HG03103 (cell line): ENCODE measurements around the gene PRPF40B.
A peak's percentile ranks its signal among the peaks of the same experiment; 100 is the strongest.
"Not testable (repeated sequence)": the region's sequence is repeated elsewhere in the genome, so short reads cannot be mapped to it uniquely, and the experiment has no call there.

Experiments used
- ATAC-seq: cut with Tn5 transposase; IDR thresholded peaks from one replicate; pipeline ENCODE4 v1.9.1; 2021; ENCODE audit warnings: low read depth; ENCODE audit not compliant: unreplicated experiment

Gene PRPF40B

DNA sequence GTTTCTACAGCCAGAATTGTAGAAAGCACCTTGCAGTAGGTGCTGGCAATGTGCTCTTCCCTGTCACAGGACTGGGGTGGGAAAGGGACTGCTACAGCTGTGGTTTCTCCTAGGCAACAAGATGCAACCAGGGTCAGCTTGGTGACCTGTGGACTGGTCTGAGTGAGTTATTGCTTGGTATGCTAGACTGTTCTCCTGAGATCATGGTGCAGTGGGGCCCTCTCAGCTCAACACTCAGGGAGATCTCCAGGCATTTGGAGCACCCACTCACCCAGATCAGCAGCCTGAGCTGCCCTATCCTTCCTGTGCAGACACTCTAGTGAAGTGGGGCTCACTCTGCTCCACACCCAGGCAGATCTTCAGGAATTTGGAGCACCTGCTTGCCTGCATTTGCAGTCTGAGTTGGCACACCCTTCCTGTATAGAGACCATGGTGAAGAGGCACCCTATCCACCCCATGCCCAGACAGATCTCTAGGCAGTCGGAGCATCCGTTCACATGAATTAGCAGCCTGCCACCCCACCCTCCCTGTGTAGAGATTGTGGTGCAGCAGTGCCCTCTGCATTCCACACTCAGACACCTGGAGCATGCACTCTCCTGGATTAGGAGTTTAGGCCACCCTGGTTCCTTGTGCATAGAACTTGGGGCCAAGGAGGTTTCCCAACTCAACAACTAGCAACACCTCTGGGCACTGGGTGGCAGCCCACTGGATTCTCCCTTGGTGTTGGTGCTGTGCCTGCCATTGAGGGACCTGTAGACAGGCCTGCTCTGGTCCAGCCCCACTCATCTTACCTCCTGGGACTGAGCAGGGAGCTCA lies 14.1 kb upstream of the PRPF40B start:
- ATAC-seq, result no peak

DNA sequence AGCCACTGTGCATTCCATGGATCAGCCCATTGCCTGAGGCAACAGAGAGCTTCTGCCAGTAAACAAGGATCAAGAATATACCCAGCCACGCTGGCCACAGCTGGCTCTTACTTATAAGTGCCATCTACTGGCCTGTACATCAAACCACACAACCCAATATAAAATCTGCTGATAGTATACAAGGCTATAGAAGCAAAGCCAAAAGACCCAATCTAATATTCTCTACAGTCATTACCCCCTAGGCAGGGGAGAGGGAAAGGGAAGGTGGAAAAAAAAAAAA lies 13.5 kb upstream of the PRPF40B start:
- ATAC-seq, result no peak

DNA sequence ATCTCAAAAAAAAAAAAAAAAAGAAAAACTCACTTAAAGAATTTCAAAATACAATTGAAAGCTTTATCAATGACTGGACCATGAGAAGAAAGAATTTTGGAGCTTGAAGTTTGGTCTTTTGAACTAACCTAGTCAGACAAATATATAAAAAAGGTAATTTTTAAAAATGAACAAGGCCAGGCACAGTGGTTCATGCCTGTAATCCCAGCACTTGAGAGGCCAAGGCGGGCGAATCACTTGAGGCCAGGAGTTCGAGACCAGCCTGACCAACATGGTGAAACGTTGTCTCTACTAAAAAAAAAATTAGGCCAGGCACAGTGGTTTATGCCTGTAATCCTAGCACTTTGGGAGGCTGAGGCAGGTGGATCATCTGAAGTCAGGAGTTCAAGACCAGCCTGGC lies 12.6 kb upstream of the PRPF40B start:
- ATAC-seq, result not testable (repeated sequence)

DNA sequence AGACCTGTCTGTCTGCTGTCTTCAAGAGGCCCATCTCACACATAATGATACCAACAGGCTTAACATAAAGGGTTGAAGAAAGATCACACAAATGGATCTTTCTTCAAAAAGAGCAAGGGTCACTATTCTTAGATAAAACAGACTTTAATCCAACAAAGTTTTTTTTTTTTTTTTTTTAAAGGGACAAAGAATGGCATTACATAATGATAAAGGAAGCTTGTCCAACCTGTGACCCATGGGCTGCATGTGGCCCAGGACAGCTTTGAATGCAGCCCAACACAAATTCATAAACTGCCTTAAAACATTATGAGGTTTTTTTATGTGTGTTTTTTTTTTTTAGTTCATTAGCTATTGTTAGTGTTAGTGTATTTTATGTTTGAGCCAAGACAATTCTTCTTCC lies 11.2 kb upstream of the PRPF40B start:
- no peak for ATAC-seq

DNA sequence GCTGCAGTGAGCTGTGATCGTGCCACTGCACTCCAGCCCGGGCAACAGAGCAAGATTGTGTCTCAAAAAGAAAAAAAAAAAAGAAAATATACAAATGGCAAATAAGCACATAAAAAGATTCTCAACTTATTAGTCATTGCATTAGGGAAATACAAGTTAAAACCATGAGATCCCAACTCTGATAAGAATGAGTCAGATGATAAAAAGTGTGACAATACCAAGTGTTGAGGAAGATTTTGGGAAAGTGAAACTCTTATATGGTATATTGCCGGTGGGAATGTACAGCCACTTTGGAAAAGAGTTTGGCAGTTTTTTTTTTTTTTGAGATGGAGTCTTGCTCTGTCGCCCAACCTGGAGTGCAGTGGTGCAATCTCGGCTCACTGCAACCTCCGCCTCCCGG lies 7.6 kb upstream of the PRPF40B start:
- ATAC-seq, result no peak

DNA sequence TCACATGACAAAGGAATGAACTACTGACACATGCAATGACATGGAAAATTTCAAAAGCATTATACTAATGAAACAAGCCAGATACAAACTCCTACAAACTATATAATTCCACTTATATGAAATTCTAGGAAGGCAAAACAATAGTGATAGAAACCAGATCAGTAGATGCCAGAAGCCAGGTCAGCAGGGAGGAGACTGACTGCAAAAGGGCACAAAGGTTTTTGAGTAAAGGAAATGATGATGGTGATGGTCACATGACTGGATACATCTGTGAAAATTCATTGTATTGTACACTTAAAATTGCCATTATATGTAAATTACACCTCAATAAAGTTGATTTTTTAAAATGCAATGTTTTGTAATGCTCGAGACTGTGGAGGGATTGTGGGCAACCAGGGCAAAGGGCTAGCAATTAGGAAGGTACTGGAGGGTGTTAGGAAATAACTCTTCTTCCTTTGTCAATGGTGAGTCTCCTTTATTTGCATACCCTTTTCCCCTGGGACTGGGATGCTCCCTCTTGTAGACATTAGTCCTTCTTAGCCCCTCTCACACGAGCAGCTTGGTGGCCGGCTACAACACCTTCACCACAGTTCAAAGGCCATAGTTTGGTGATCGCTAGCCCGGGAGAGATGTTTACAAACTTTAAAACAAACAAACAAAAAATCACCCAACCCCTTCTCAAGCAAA lies 6.7 kb upstream of the PRPF40B start:
- no peak for ATAC-seq

DNA sequence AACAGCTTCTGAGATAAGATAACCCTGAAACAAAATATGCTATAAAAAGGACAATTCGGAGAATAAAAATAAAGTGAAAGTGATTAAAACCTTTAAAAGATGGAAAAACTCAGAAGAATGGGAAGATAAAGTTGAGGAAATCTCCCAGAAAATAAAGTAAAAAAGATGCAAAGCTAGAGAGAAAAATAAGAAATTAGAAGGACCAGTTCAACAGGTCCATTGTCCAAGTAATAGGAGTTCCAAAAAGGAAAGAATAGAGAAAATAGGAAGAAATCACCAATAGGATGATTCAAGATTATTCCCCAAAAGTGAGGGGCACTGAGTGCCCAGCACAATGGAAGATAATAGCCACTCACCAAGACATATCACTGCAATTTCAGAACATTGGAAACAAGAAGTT lies 4.8 kb upstream of the PRPF40B start:
- ATAC-seq, result no peak

DNA sequence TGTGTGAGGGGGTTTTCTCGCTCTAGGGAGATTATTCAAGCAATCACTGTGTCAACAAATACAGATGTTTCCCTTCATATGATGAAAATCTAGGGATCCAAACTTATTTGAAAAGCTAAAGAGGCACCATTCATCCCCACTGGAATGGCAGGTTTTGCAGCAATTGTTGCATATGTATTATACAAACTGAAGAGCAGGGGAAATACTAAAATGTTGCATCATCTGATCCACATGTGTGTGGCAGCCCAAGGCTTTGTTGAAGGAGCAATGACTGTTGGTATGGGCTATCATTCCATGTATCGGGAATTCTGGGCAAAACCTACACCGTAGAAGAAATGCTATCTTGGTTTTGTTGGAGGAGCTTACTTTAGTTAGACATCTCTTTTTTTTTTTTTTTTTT lies 4.1 kb upstream of the PRPF40B start:
- ATAC-seq, result no peak

DNA sequence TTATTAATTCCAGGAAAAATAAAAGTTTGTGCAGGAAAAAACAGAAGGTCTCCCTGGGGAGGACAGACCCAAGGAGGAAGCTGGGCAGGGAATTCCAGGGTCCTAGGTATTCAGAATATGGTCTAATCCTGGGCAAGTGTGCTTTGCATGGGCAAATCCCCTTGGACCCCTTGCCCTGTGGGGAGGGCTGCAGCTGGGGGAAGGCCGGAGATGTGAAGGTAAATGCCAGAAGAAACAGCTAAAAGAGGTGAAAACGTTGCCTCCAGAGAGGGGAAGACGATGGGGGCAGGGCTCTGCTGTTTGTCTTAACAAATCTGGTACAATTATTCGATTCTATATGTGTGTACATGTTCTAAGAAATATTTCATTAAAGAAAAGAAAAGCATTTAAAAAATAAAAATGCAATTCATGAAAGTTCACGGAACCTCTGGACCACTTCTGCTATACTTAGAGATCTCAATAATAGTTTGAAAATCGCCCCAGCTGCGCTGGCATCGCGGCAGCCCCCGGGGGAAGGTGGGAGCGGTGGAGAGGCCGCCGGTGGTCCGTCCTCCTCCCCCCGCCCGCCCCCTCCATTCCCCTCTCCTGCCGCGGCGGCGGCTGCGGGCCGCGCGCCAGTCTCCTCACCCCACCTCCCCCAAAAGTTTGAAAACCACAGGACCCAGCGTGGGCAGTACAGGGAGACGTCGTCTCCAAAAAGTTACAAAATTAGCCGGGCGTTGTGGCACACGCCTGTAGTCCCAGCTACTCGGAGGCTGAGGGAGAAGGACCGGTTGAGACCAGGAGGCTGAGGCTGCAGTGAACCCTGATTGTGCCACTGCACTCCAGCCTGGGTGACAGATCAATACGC lies 1.5 kb upstream of the PRPF40B start:
- no peak for ATAC-seq

DNA sequence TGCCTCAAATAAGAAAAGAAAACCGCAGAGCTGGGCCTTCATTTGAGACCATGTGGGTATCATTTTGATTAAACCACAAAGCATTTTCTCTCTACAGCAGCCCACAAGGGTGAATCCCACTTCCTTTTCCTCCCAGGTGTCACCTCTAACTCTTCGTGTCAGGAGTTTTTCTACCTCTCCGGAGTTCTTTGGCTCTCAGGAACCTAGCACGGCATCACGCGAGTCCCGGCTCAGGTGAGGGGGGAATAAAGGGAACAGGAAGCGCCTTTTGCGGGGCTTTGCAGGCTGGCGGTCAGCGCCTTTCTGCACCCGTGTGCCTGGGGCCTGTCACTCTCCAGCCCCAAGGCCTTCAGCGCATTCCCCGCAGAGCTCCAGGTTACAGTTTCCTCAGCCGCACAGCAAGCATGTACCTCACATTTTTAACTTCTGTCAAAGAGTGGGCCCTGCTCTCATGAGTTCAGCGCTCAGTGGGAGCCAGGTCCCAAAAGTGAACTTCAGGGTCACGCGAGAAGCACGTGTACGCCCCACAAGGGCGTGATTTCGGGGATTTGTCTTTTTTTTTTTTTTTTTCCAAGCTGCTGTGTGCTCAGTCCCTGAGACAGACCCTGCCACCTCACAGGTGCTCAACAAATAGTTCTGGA lies 740 bp upstream of the PRPF40B start:
- ATAC-seq, result peak; percentile 13

DNA sequence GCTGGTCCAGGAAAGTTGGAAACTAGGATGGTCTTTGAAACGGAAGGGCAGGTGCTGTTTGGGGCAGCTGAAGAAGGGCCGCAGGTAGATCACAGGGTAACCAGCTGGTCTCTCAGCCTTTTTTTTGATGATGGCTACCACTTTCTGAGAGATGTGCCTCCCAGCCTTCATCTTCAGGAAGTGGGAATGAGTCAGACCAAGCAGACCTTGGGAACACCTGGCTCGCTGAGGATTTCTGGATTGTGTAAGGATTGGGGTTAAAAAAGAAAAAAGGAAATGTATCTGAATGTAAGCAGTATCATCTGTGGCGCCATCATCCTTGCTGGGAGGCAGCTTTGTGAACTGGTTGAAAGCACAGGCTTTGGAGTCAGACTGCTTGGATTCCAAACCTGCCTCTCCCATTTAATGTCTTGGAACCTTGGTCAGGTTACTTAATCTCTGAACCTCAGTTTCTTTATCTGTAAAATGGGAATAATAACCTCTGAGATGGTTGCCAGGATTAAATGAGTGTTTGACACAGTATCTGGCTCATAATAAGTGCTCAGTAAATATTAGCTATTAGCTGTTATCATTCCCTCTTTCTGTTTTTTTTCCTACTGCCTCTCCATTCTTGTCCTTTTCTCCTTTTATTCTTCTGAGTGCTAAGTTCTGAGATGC lies 1.7 kb downstream of the PRPF40B start:
- ATAC-seq, result no peak

DNA sequence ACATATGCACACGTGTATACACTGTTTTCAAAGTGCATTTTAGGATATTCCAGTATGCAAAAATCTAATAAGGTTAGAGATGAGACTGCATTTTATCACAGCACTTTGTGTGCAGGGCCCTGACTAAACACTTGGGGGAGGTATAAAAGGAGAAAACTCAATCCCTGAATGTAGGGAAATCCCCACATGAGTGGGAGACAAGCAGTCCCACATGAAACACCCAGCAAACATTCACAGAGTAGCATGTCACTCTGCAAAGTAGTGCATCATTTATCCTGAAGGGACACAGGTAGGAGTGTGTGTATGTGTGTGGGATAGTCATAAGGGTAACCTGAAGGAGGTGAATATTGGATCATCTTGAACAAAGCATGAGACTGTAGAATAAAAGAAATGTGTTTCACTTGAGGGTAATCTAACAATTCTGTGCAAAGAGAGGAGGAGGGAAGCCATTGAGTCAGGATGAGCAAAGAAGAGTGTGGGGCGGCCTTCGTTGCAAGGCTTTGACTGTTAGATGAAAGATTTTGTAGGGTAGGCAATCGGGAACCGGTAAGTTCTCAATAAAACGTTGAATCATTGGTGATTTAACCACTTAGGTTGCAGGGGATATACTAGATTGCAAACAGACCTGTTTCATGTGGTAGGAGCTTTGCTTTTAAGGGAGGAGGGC lies 2.9 kb downstream of the PRPF40B start:
- no peak for ATAC-seq

DNA sequence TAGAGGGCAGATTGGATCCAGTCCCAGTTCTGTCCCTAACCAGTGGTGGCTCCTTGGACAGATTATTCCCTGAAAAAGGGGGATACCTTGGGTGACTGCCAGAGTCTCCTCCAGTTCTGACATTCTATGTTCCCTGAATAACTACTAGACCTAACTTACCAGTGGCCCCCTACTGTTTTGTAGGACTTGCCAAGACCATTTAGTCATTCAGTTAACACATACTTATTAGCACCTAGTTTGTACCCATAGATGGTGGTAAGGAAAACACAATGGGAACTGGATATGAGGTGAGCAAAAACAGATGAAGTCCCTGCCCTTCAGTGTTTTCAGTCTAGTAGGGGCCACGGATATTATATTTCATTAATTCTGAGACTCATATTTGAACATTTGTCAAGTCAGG lies 3.5 kb downstream of the PRPF40B start:
- ATAC-seq, result no peak

DNA sequence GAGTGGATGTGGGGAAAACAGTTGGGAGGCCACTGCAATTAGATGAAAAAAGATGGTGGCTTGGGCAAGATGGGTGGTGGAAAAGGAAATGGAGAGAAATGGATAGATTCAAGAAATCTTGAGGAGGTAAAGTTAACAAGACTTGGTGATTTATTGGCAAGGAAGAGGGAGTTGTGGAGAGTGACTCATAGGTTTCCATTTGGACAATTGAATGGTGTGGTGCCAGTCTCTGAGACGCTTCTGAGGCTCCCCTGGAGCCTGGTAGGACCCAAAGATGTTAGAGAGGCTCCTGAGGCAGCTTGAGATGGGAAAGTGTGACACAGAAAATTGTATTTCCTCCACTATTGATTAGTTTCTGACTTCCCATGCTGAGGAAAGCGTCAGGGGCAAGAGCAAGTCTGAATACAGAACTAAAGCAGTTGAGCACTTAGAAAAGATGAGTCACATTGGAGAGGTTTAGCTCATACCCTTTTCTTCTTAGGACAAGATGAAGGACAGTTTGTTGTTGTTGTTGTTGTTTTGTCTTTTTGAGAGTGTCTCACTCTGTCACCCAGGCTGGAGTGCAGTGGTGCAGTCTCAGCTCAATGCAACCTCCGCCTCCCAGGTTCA lies 4.5 kb downstream of the PRPF40B start:
- ATAC-seq, result no peak

DNA sequence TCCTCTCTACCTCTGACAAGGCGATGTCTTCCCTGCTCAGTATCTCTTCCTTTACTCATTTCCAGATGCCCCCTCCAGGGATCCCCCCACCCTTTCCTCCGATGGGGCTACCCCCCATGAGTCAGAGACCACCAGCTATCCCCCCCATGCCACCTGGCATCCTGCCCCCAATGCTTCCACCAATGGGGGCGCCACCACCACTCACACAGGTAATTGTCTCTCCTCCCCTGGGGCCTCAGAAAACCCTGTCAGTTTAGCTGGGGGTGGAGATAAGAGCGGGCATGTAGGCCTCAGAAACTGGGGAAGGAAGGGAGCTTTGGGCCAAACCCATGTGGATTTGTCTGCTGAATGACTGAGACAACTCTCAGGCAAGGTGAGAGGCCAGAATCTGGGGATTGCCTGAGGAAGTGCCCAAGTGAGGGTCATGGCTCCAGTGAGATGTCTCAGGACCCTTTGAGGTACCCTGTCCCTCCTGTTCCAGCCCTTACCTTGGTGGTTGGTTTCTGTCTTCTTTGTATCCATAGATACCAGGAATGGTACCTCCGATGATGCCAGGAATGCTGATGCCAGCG lies 8.1 kb downstream of the PRPF40B start:
- ATAC-seq, result no peak

DNA sequence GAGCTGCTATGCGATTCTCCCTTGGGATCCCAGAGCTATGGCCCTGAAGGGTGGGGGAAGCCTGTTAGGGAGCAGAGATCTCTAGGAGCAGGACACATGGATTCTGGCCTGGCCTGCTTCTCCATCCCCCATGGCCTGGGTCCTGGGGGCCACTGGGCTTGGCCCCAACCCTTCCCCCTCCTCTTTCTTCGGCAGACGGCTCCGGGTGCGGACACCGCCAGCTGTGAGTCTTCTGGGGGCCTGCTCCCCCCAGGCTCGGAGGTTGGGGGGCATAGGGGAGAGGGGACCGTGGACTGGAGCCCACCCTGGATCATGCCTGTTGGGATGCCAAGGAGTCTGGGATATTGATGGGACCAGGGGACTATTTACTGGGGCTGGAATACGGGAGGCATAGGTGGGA lies 9.0 kb downstream of the PRPF40B start:
- no peak for ATAC-seq

DNA sequence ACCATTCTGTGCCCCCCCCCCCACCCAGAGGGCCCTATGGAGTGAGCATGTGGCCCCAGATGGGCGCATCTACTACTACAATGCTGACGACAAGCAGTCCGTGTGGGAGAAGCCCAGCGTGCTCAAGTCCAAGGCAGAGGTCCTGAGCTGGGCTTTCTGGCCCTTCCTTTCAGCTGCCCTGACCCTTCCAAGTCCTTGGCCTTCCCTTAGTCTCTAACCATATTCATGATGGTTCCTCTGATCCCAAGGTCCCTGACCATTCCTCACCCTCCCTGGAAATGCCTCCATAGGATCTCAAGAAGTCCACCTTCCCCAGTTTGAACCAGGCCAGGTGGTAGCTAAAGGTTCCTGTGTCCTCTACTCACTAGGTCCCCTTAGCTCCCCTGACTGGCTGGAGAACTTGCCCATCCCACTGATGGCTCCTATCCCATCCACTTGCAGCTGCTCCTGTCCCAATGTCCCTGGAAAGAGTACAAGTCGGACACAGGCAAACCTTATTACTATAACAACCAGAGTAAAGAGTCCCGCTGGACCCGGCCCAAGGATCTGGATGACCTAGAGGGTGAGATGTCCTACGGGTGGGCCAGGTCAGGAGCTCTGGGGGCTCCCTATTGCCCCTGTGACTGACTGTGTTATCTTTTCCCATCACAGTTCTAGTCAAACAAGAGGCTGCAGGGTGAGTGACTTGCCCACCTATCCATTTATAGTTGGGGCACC lies 9.8 kb downstream of the PRPF40B start:
- ATAC-seq, result no peak

DNA sequence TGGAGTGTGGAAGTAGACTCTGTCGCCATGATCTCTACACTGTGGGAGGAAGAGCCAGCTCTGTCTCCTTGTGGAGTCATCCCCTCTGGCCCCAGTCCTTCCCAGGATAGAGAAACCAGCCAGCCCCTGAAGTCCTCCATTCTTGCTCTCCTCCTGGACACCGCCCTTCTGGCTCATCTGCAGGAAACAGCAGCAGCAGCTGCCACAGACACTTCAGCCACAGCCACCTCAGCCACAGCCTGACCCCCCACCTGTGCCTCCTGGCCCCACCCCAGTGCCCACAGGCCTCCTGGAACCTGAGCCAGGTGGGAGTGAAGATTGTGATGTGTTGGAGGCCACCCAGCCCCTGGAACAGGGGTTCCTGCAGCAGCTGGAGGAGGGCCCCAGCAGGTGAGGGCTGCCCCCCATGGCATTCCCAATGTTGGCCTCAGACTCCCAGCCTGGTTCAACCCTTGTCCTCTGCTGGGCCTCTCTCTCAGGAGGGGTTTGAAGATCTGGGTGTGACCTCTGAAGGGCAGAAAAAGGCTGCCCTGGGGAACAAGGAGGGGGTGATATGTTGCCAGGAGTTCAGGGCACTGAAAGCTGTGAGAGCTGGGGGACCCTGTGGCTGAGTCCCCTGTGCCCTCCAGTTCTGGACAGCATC lies 10.5 kb downstream of the PRPF40B start:
- no peak for ATAC-seq
